ENCODE results near the gene TEX22. TPM values are rescaled to one million over a fixed set of nuclear protein-coding genes. Genes with fewer than 3 reads are reported as not detected.

TEX22 gene
- polyA plus RNA-seq, 4 donors = 0.22 to 0.68 TPM; not detected in 2

DNA sequence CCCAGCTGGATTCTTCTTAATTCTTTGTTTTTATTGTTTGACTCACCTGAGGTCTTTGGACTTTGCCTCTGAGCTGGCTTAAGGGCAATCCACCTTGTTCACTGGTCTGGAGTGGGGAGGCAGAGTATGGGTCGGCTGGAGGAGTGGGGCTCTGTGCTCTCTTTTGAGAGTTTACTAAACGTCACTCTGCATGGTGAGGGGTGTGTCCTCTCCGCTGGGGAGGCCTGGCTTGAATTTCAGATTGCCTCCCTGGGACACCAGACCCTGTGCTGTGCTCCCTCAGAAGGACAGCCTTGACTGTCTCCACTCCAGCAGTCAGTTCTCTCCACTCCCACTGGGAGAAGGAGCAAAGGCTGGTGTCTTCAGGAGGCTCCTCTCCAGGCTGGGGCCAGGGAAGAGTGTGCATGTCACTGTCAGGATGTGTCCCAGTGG is 19.4 kb downstream of the TEX22 start:
- Histone ChIP-seq H3K36me3 (ENCODE audit: control insufficient read depth in 3 of 3, insufficient read depth in 2 of 3, low read depth in 1 of 3, low read length in 3 of 3) (peaks cover 0 to 13% (median 0%) of the 10 kb centered on the region in 3 donors), H3K27me3 (ENCODE audit: control insufficient read depth in 3 of 3, insufficient read depth in 3 of 3, low read length in 3 of 3) (peaks cover 0 to 15% (median 0%) of the 10 kb centered on the region in 3 donors), H3K4me1 (ENCODE audit: control insufficient read depth in 3 of 3, insufficient read depth in 2 of 3, low read depth in 1 of 3, low read length in 2 of 3) (peaks cover 0 to 30% (median 0%) of the 10 kb centered on the region in 3 donors), H3K4me3 (ENCODE audit: low read depth in 1 of 3, low read length in 3 of 3) (no peak overlapping the region), H3K27ac (ENCODE audit: low read depth in 1 of 3, low read length in 2 of 3) (peak overlapping the region in 2 of 3 donors; percentile 27 to 43), H3K9me3 (ENCODE audit: control insufficient read depth in 2 of 2, insufficient read depth in 1 of 2, low read depth in 1 of 2, low read length in 1 of 2) (no peaks in the 10 kb centered on the region)
- FAIRE-seq = no peak
- 17 to 53% (median 24%) methylated on average over 3 of the region's 3 CpGs for WGBS, 3 donors
- DNase-seq = peak; percentile 68 to 79

DNA sequence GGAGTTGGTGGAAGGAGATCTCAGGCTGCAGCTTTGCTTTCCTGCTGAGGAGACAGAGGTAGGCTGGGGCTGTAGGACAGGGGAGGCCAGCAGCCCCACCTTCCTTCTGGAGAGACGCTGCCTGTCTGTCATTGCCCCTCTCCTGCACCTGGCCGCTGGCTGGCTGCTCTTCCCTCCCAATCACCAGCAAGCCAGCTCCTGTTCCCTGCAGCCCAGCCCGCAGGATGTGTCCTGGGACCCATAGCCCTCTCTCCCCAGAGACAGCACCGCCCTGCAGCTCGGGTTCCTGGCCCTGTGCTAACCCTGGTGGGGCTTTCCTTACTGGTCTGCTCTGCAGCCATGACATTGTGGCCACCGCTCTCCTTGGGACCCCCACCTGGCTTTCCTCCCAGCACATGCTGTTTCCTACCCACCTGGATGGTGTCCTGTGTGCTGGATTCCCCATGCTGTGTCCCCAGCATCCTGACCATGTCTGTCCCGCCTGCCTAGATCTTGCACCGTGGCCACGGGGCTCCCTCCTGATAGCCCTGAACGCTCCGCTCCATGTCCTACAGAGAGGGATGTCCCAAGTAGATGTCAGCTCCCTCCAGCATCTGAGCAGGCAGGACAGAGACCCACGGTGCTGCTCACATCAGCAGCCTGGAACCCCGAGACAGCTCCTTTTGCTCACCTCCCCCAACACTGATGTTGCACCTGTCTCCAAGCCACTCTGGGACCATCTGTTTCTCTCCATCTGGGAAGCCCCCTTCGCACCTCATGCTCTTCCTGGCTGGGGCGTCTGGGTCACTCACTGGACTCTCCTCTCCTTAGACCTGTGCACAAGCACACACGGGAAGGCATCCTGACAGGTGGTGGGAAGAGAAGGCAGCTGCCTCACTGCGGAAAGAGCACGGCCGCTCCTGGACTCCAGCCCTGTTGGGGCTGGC is 20.2 kb downstream of the TEX22 start:
- peaks cover 0 to 7% (median 0%) of the 10 kb centered on the region in 3 donors for H3K27me3 ChIP-seq (ENCODE audit: control insufficient read depth in 3 of 3, insufficient read depth in 3 of 3, low read length in 3 of 3)
- H3K9me3 ChIP-seq (ENCODE audit: control insufficient read depth in 2 of 2, insufficient read depth in 1 of 2, low read depth in 1 of 2, low read length in 1 of 2) = no peaks in the 10 kb centered on the region
- H3K4me1 ChIP-seq (ENCODE audit: control insufficient read depth in 3 of 3, insufficient read depth in 2 of 3, low read depth in 1 of 3, low read length in 2 of 3) = peaks cover 0 to 30% (median 0%) of the 10 kb centered on the region in 3 donors
- WGBS, 3 donors = 52 to 71% (median 60%) methylated on average over 15 to 19 of the region's 19 CpGs
- DNase-seq (peak; percentile 28 to 56), FAIRE-seq (no peak)
- peaks cover 0 to 16% (median 0%) of the 10 kb centered on the region in 3 donors for H3K36me3 ChIP-seq (ENCODE audit: control insufficient read depth in 3 of 3, insufficient read depth in 2 of 3, low read depth in 1 of 3, low read length in 3 of 3)
- H3K4me3 ChIP-seq (ENCODE audit: low read depth in 1 of 3, low read length in 3 of 3) = peak overlapping the region in 2 of 3 donors; percentile 74 to 91
- H3K27ac ChIP-seq (ENCODE audit: low read depth in 1 of 3, low read length in 2 of 3) = peak overlapping the region in 2 of 3 donors; percentile 43 to 63

DNA sequence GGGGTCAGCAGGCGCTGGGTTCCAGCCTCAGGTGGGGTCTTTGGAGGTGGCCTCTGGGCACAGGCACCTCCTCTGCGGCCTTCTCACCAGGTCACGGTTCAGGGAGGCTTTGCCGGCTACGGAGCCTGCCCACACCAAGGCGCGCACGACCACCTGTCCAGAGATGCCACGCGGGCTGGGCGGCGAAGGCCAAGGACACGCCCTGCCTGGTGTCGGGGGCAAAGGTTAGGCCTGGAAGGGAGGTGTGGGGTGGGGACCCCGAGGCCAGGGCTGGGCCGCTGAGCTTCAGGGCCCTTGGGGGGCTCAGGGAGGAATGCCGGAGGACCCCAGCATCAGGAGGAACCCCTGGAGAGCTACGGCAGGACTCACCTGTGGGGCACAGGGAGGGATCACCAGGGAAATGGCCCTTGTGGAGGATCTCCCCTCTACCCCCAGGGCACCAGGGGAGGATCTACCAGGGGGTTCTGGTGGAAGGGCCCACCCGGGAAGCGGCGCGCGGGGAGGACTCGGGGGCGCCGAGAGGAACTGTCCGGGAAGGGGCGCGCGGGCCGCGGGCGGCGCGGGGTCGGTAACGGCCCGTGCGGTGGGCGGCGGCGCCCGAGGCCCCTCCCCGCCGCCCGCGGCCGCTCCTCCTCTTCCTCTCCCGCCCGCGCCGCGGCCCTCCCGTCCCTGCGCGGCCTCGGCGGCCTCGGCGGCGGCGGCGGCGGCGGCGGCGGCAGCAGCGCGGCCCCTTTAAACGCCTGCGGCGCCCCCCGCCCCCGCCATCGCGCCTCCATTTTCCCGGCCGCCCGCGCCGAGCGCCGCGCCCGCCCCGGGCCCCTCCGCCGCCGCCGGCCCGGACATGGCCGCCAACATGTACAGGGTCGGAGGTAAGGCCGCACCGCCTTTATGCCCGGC is 21.1 kb downstream of the TEX22 start, which contains the start of gene MTA1:
MTA1 (plus strand) TSS at position 633 of the 897 bp plus-strand sequence; CDS start at position 842, 209 bp downstream.
- FAIRE-seq = no peak
- Histone ChIP-seq H3K27me3 (ENCODE audit: control insufficient read depth in 3 of 3, insufficient read depth in 3 of 3, low read length in 3 of 3) (peaks cover 0 to 2% (median 0%) of the 10 kb centered on the region in 3 donors), H3K27ac (ENCODE audit: low read depth in 1 of 3, low read length in 2 of 3) (peak within 1 kb of the TSS; percentile 42 to 65 (median 63)), H3K4me3 (ENCODE audit: low read depth in 1 of 3, low read length in 3 of 3) (peak within 1 kb of the TSS; percentile 71 to 91 (median 74)), H3K9me3 (ENCODE audit: control insufficient read depth in 2 of 2, insufficient read depth in 1 of 2, low read depth in 1 of 2, low read length in 1 of 2) (no peaks in the 10 kb centered on the region), H3K4me1 (ENCODE audit: control insufficient read depth in 3 of 3, insufficient read depth in 2 of 3, low read depth in 1 of 3, low read length in 2 of 3) (peaks cover 0 to 28% (median 0%) of the 10 kb centered on the region in 3 donors), H3K36me3 (ENCODE audit: control insufficient read depth in 3 of 3, insufficient read depth in 2 of 3, low read depth in 1 of 3, low read length in 3 of 3) (peaks cover 0 to 18% (median 0%) of the 10 kb centered on the region in 3 donors)
- whole genome bisulfite sequencing, 3 donors = 4% methylated on average over 33 to 96 of the region's 96 CpGs
- DNase-seq = peak; percentile 56 to 65

DNA sequence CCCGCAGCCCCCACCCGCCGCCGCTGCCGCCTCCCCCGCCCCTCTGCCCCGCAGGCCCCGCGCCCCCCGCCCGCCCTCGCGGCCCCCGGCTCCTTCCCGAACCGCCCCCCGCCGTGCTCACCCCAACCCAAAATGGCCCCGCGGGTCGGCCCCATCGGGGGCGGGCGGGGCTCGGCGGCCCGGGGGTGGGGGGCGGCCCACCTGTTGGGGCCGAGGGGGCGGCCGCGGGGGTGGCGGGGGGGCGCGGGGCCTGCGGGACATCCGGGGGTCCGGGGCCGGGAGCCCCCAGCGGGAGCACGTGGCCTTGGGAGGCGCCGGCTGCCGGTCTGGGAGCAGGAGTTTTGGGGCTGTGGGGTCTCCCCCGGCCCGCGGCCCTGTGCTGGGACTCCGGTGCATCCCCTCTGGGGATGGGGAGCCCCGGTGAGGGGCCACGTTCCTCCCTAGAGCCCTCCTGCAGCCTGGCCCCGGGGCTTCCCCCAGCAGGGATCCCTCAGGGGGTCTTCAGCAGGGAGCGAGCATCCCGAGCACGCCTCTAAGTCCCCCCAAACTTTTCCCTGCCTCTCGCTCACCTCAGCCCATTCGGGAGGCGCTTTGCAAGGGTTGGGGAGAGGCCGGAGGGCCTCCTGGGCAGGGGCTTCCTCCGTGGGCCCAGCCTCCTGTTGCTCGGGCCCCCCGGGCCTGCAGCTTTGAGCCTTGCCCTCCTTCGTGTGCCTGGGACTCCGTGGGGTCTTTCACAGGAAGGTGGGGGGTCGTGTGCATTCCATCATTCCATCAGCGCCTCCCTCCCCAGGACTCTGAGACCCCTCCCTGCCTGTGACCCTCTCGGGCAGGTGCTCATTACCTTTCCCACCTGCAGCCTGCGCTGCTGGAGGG is 22.0 kb downstream of the TEX22 start:
- Histone ChIP-seq H3K27me3 (ENCODE audit: control insufficient read depth in 3 of 3, insufficient read depth in 3 of 3, low read length in 3 of 3) (no peaks in the 10 kb centered on the region), H3K4me3 (ENCODE audit: low read depth in 1 of 3, low read length in 3 of 3) (peak overlapping the region; percentile 64 to 91 (median 71)), H3K9me3 (ENCODE audit: control insufficient read depth in 2 of 2, insufficient read depth in 1 of 2, low read depth in 1 of 2, low read length in 1 of 2) (no peaks in the 10 kb centered on the region), H3K4me1 (ENCODE audit: control insufficient read depth in 3 of 3, insufficient read depth in 2 of 3, low read depth in 1 of 3, low read length in 2 of 3) (peaks cover 0 to 24% (median 0%) of the 10 kb centered on the region in 3 donors), H3K36me3 (ENCODE audit: control insufficient read depth in 3 of 3, insufficient read depth in 2 of 3, low read depth in 1 of 3, low read length in 3 of 3) (peaks cover 0 to 25% (median 0%) of the 10 kb centered on the region in 3 donors), H3K27ac (ENCODE audit: low read depth in 1 of 3, low read length in 2 of 3) (no peak overlapping the region)
- FAIRE-seq = no peak
- WGBS, 3 donors = 2 to 4% (median 3%) methylated on average over 19 to 66 of the region's 67 CpGs
- peak in 1 of 2 donors; percentile 31 for DNase-seq

DNA sequence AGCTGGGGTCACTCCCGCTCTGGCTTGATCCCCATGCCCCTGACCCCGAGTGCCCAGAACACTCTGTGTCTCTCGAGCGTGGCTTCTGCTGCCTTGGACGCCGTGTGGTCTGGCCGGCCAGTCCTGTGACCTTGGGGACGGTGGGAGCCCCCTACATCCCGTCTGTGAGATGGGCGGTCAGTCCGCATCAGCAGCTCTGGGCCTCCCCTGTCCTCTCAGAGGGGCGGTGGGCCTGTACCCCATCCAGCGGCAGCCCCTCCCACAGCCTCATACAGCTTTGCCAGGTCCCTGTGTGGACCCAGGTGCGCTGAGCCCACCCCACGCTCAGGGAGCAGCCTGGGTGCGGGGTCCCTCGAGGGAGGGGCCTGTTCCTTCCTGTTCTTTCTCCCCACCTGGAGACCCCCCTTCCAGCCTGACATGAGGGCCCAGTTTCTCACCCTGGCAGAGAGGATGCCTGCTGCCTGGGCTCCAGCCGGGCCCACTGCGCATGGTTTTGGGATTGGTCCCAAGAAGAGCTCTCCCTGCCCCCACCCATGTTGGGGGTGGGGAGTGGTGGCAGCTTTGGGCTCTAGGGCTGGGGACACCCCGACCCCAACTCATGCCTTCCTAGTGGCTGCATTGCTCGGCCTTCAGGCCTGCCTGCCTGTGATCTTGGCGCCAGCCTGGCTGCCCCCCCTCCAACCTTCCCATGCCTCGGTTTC is 22.8 kb downstream of the TEX22 start:
- H3K36me3 ChIP-seq (ENCODE audit: control insufficient read depth in 3 of 3, insufficient read depth in 2 of 3, low read depth in 1 of 3, low read length in 3 of 3) = peaks cover 0 to 29% (median 0%) of the 10 kb centered on the region in 3 donors
- H3K27me3 ChIP-seq (ENCODE audit: control insufficient read depth in 3 of 3, insufficient read depth in 3 of 3, low read length in 3 of 3) = no peaks in the 10 kb centered on the region
- no peaks in the 10 kb centered on the region for H3K9me3 ChIP-seq (ENCODE audit: control insufficient read depth in 2 of 2, insufficient read depth in 1 of 2, low read depth in 1 of 2, low read length in 1 of 2)
- peak overlapping the region in 2 of 3 donors; percentile 64 to 91 for H3K4me3 ChIP-seq (ENCODE audit: low read depth in 1 of 3, low read length in 3 of 3)
- peaks cover 0 to 21% (median 0%) of the 10 kb centered on the region in 3 donors for H3K4me1 ChIP-seq (ENCODE audit: control insufficient read depth in 3 of 3, insufficient read depth in 2 of 3, low read depth in 1 of 3, low read length in 2 of 3)
- no peak for DNase-seq
- no peak overlapping the region for H3K27ac ChIP-seq (ENCODE audit: low read depth in 1 of 3, low read length in 2 of 3)
- WGBS, 3 donors = 43 to 47% (median 46%) methylated on average over 21 to 23 of the region's 23 CpGs
- no peak for FAIRE-seq

DNA sequence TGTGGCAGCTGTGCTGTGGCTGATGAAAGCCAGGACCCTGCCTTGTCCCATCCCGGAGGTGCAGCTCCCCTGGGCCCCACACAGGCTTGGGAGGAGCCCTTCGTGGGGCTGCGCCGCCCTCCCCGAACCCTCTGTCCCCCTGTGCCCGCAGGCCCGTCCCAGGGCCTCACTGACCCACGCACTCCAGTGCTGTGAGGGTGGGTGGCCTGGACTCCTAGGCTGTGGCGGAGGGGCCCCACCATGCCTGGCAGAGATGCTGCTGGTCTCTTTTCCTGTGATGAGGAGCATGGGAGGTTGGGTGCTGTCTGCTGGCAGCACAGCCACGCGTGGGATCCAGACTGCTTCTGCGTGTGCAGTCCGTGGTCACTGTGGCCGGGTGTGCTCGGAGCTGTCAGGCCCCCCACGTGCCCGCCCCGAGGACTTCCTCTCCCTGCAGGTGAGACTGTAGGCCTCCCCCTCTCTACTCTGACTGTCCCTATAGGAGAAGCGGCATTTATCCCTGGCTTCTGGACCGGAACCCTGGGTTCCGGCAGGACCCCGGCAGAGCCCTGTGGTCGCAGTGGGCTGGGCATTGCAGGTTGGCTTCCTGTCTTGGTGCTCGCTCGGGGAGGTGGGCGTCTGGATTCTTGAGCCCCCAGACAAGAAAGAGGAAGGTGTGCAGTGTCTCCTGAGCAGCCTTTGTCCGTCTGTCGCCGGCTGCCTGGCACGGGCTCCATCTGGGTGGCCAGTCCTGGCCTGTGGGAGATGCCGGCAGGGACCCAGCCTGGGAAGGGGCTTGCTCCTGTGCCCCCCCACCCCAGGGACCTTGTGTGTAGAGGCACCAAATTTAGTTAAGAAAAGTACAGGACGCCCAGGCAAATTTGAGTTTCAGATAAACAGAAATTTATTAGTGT is 23.6 kb downstream of the TEX22 start:
- FAIRE-seq = no peak
- 63 to 79% (median 75%) methylated on average over 31 to 32 of the region's 32 CpGs for WGBS, 3 donors
- Histone ChIP-seq H3K27ac (ENCODE audit: low read depth in 1 of 3, low read length in 2 of 3) (no peak overlapping the region), H3K9me3 (ENCODE audit: control insufficient read depth in 2 of 2, insufficient read depth in 1 of 2, low read depth in 1 of 2, low read length in 1 of 2) (peaks cover 0 to 5% of the 10 kb centered on the region in 2 donors), H3K27me3 (ENCODE audit: control insufficient read depth in 3 of 3, insufficient read depth in 3 of 3, low read length in 3 of 3) (no peaks in the 10 kb centered on the region), H3K36me3 (ENCODE audit: control insufficient read depth in 3 of 3, insufficient read depth in 2 of 3, low read depth in 1 of 3, low read length in 3 of 3) (peaks cover 0 to 38% (median 0%) of the 10 kb centered on the region in 3 donors), H3K4me1 (ENCODE audit: control insufficient read depth in 3 of 3, insufficient read depth in 2 of 3, low read depth in 1 of 3, low read length in 2 of 3) (peaks cover 0 to 21% (median 0%) of the 10 kb centered on the region in 3 donors), H3K4me3 (ENCODE audit: low read depth in 1 of 3, low read length in 3 of 3) (no peak overlapping the region)
- DNase-seq = no peak

Data from small intestine (tissue), 7 donors.